CD4-positive, CD25-positive, alpha-beta regulatory T cell (primary cell): Measurements from ENCODE around the gene PRSS56. TPM values are rescaled to one million over a fixed set of nuclear protein-coding genes. Genes with fewer than 3 reads are reported as not detected.

Experiments used
- ATAC-seq, 2 donors: fragments of 150-1000 bp; cut with Tn5 transposase; one replicate each; pipeline ENCODE4 v1.10.0; 2021; ENCODE audit warnings: low read depth in 2 of 2, moderate number of reproducible peaks in 2 of 2, moderate library complexity in 1 of 2
- DNase-seq, 3 donors: peaks; one replicate each; pipeline versions ENCODE4 v3.0.0 to v3.0.0-alpha.2; 2012 to 2022; ENCODE audit warnings: mixed read lengths in 1 of 3
- H3K27ac ChIP-seq: one replicate; pipeline ENCODE4 v1.7.0; 2013; ENCODE audit warnings: mild to moderate bottlenecking, low read length; ENCODE audit not compliant: insufficient read depth, poor library complexity, severe bottlenecking
- H3K27me3 ChIP-seq: one replicate; pipeline ENCODE4 v1.7.0; 2013; ENCODE audit warnings: low read length; ENCODE audit not compliant: control insufficient read depth, insufficient read depth
- H3K36me3 ChIP-seq: one replicate; pipeline ENCODE4 v1.7.0; 2013; ENCODE audit warnings: mild to moderate bottlenecking, low read length, moderate library complexity; ENCODE audit not compliant: control insufficient read depth, insufficient read depth
- H3K4me1 ChIP-seq: 2 replicates; pipeline ENCODE4 v1.7.0; 2013; ENCODE audit warnings: mild to moderate bottlenecking, low read length; ENCODE audit not compliant: insufficient read depth, control insufficient read depth, poor library complexity, severe bottlenecking
- H3K4me3 ChIP-seq: one replicate; pipeline ENCODE4 v1.7.0; 2013; ENCODE audit warnings: low read depth, mild to moderate bottlenecking, low read length, moderate library complexity
- H3K9me3 ChIP-seq, 2 experiments: 1 replicate in 1 of 2; 2 replicates in 1 of 2; pipeline ENCODE4 v1.7.0; 2013; ENCODE audit warnings: low read length in 2 of 2, mild to moderate bottlenecking in 1 of 2, moderate library complexity in 1 of 2; ENCODE audit not compliant: control insufficient read depth in 2 of 2
- H3K27ac Mint-ChIP-seq, 3 donors: one replicate each; pipeline ENCODE4 v1.8.0; 2020 to 2022; ENCODE audit warnings: mild to moderate bottlenecking in 3 of 3, mixed read lengths in 3 of 3, moderate library complexity in 2 of 3
- H3K27me3 Mint-ChIP-seq: one replicate; pipeline ENCODE4 v1.8.0; 2022; ENCODE audit warnings: mild to moderate bottlenecking, mixed read lengths
- H3K36me3 Mint-ChIP-seq: one replicate; pipeline ENCODE4 v1.8.0; 2020; ENCODE audit warnings: mixed read lengths
- H3K4me1 Mint-ChIP-seq, 4 donors: one replicate each; pipeline ENCODE4 v1.8.0; 2020 to 2022; ENCODE audit warnings: mixed read lengths in 4 of 4, mild to moderate bottlenecking in 1 of 4
- H3K4me3 Mint-ChIP-seq, 4 donors: one replicate each; pipeline ENCODE4 v1.8.0; 2020 to 2022; ENCODE audit warnings: mild to moderate bottlenecking in 4 of 4, mixed read lengths in 4 of 4, moderate library complexity in 3 of 4
- H3K9me3 Mint-ChIP-seq, 7 donors: one replicate each; pipeline ENCODE4 v1.8.0; 2020 to 2022; ENCODE audit warnings: mixed read lengths in 7 of 7, mild to moderate bottlenecking in 3 of 7, moderate library complexity in 2 of 7
- polyA plus RNA-seq, 4 donors: library from polyadenylated mRNA; unstranded; fragments of 300-500 nt; fragmentation: Illumina TruSeq; gene quantifications; one replicate each; pipeline ENCODE4 v1.2.3, GENCODE V29; 2021
- total RNA-seq: library from RNA; stranded (reverse); gene quantifications from one replicate; pipeline ENCODE4 v1.2.3, GENCODE V29; 2022

Gene PRSS56
- not detected for total RNA-seq
- not detected for polyA plus RNA-seq

- Histone ChIP-seq H3K27me3 (peaks cover 3% of the 10 kb centered on the region), H3K4me1 (peaks cover 22% of the 10 kb centered on the region), H3K36me3 (no peaks in the 10 kb centered on the region), H3K9me3 (no peaks in the 10 kb centered on the region), H3K27ac (no peak within 1 kb of the TSS), H3K4me3 (no peak within 1 kb of the TSS)
- Mint-ChIP-seq H3K4me1 (peaks cover 0 to 11% (median under 1%) of the 10 kb centered on the region in 4 donors), H3K27me3 (peaks cover 46% of the 10 kb centered on the region), H3K4me3 (peak within 1 kb of the TSS in 1 of 4 donors; percentile 1), H3K27ac (no peak within 1 kb of the TSS), H3K36me3 (no peaks in the 10 kb centered on the region), H3K9me3 (no peaks in the 10 kb centered on the region)
- ATAC-seq: no peak
- no peak for DNase-seq
Observed at GRCh38 chr2:232519581-232520438, at the start of gene PRSS56. PRSS56 (plus strand) TSS chr2:232520388; CDS start chr2:232520599, 211 bp downstream.

- no peaks in the 10 kb centered on the region for H3K36me3 ChIP-seq
- H3K4me3 Mint-ChIP-seq: no peak overlapping the region
- no peak for DNase-seq
- peaks cover 2 to 13% (median 9%) of the 10 kb centered on the region in 7 donors for H3K9me3 Mint-ChIP-seq
- H3K36me3 Mint-ChIP-seq: no peaks in the 10 kb centered on the region
- H3K9me3 ChIP-seq: peaks cover 0 to 3% of the 10 kb centered on the region in 2 experiments
- peaks cover 12% of the 10 kb centered on the region for H3K27me3 ChIP-seq
- H3K4me1 Mint-ChIP-seq: no peaks in the 10 kb centered on the region
- H3K4me1 ChIP-seq: no peaks in the 10 kb centered on the region
- no peak overlapping the region for H3K27ac Mint-ChIP-seq
- no peak overlapping the region for H3K27ac ChIP-seq
- ATAC-seq: no peak
- peaks cover 37% of the 10 kb centered on the region for H3K27me3 Mint-ChIP-seq
- no peak overlapping the region for H3K4me3 ChIP-seq
Observed at GRCh38 chr2:232473467-232473890, 46.7 kb upstream of the PRSS56 start.

- Histone ChIP-seq H3K4me3 (no peak overlapping the region), H3K9me3 (peaks cover 0 to 3% of the 10 kb centered on the region in 2 experiments), H3K27ac (no peak overlapping the region), H3K27me3 (peaks cover 12% of the 10 kb centered on the region), H3K36me3 (no peaks in the 10 kb centered on the region), H3K4me1 (no peaks in the 10 kb centered on the region)
- ATAC-seq (no peak), DNase-seq (no peak)
- Mint-ChIP-seq H3K9me3 (peaks cover 0 to 13% (median 8%) of the 10 kb centered on the region in 7 donors), H3K27ac (no peak overlapping the region), H3K4me1 (no peaks in the 10 kb centered on the region), H3K4me3 (no peak overlapping the region), H3K27me3 (peaks cover 25% of the 10 kb centered on the region), H3K36me3 (no peaks in the 10 kb centered on the region)
Observed at GRCh38 chr2:232476045-232476444, 44.1 kb upstream of the PRSS56 start.

- H3K27me3 Mint-ChIP-seq: peaks cover 22% of the 10 kb centered on the region
Observed at GRCh38 chr2:232476791-232477190, 43.4 kb upstream of the PRSS56 start.

GRCh38 chr2:232477751-232478510 is 42.3 kb upstream of the PRSS56 start:
- Histone ChIP-seq H3K36me3 (no peaks in the 10 kb centered on the region), H3K27me3 (peaks cover 2% of the 10 kb centered on the region), H3K9me3 (no peaks in the 10 kb centered on the region), H3K4me3 (no peak overlapping the region), H3K4me1 (no peaks in the 10 kb centered on the region), H3K27ac (no peak overlapping the region)
- no peak overlapping the region for H3K4me3 Mint-ChIP-seq
- H3K27me3 Mint-ChIP-seq: peaks cover 11% of the 10 kb centered on the region
- peaks cover 0 to 3% (median 2%) of the 10 kb centered on the region in 7 donors for H3K9me3 Mint-ChIP-seq
- H3K4me1 Mint-ChIP-seq: no peaks in the 10 kb centered on the region
- no peaks in the 10 kb centered on the region for H3K36me3 Mint-ChIP-seq
- no peak overlapping the region for H3K27ac Mint-ChIP-seq
- DNase-seq: no peak
- ATAC-seq: peak in 1 of 2 donors; percentile 6

More at GRCh38 chr2:232476791-232477190, 43.4 kb upstream of the PRSS56 start:
- H3K27ac ChIP-seq: no peak overlapping the region
- Mint-ChIP-seq H3K36me3 (no peaks in the 10 kb centered on the region), H3K4me3 (no peak overlapping the region), H3K9me3 (peaks cover 0 to 13% (median 6%) of the 10 kb centered on the region in 7 donors), H3K4me1 (no peaks in the 10 kb centered on the region), H3K27ac (no peak overlapping the region)
- ATAC-seq: no peak
- no peak overlapping the region for H3K4me3 ChIP-seq
- H3K27me3 ChIP-seq: peaks cover 10% of the 10 kb centered on the region
- H3K9me3 ChIP-seq: peaks cover 0 to 3% of the 10 kb centered on the region in 2 experiments
- DNase-seq: no peak
- no peaks in the 10 kb centered on the region for H3K36me3 ChIP-seq
- no peaks in the 10 kb centered on the region for H3K4me1 ChIP-seq

GRCh38 chr2:232478571-232479340 is 41.4 kb upstream of the PRSS56 start:
- no peak overlapping the region for H3K4me3 ChIP-seq
- Mint-ChIP-seq H3K27me3 (peaks cover 9% of the 10 kb centered on the region), H3K27ac (no peak overlapping the region), H3K9me3 (peaks cover 0 to 3% (median 0%) of the 10 kb centered on the region in 7 donors), H3K4me3 (no peak overlapping the region), H3K4me1 (no peaks in the 10 kb centered on the region), H3K36me3 (no peaks in the 10 kb centered on the region)
- no peaks in the 10 kb centered on the region for H3K27me3 ChIP-seq
- H3K27ac ChIP-seq: no peak overlapping the region
- ATAC-seq: no peak
- no peak for DNase-seq
- no peaks in the 10 kb centered on the region for H3K36me3 ChIP-seq
- no peaks in the 10 kb centered on the region for H3K4me1 ChIP-seq
- H3K9me3 ChIP-seq: no peaks in the 10 kb centered on the region
